Endodermal cell (in vitro differentiated cells): ENCODE results near the gene S100A8. TPM values are rescaled to one million over a fixed set of nuclear protein-coding genes. Genes with fewer than 3 reads are reported as not detected.

Experiments
- DNase-seq: peaks from one replicate; pipeline ENCODE4 v3.0.0-alpha.2; 2017
- H3K27ac ChIP-seq: 2 replicates; pipeline ENCODE4 v1.5.1; 2013; ENCODE audit warnings: mild to moderate bottlenecking, low read depth, low read length, moderate library complexity
- H3K27me3 ChIP-seq: 2 replicates; pipeline ENCODE4 v1.6.1; 2013; ENCODE audit warnings: mild to moderate bottlenecking, low read length, moderate library complexity; ENCODE audit not compliant: insufficient read depth, control insufficient read depth, poor library complexity, severe bottlenecking
- H3K36me3 ChIP-seq: 2 replicates; pipeline ENCODE4 v1.7.0; 2013; ENCODE audit warnings: mild to moderate bottlenecking, low read length, moderate library complexity; ENCODE audit not compliant: control insufficient read depth, insufficient read depth
- H3K4me1 ChIP-seq: one replicate; pipeline ENCODE4 v1.7.0; 2013; ENCODE audit warnings: low read length; ENCODE audit not compliant: control insufficient read depth, insufficient read depth
- H3K4me3 ChIP-seq: 2 replicates; pipeline ENCODE4 v1.5.1; 2013; ENCODE audit warnings: mild to moderate bottlenecking, low read length, moderate library complexity
- H3K9ac ChIP-seq: 2 replicates; pipeline ENCODE4 v1.6.1; 2013; ENCODE audit warnings: mild to moderate bottlenecking, low read length, moderate library complexity; ENCODE audit not compliant: poor library complexity, severe bottlenecking; ENCODE audit errors: extremely low read depth
- H3K9me3 ChIP-seq: 2 replicates; pipeline ENCODE4 v1.6.1; 2013; ENCODE audit warnings: mild to moderate bottlenecking, low read length, moderate library complexity; ENCODE audit not compliant: control insufficient read depth
- H3K27ac Mint-ChIP-seq: 2 replicates; pipeline ENCODE4 v1.8.0; 2020; ENCODE audit warnings: mixed read lengths
- H3K27me3 Mint-ChIP-seq: 2 replicates; pipeline ENCODE4 v1.8.0; 2021; ENCODE audit warnings: mild to moderate bottlenecking, mixed read lengths; ENCODE audit not compliant: insufficient read depth
- H3K36me3 Mint-ChIP-seq: 2 replicates; pipeline ENCODE4 v1.8.0; 2020; ENCODE audit warnings: low read depth, mixed read lengths
- H3K4me1 Mint-ChIP-seq: 2 replicates; pipeline ENCODE4 v1.8.0; 2020; ENCODE audit warnings: mixed read lengths
- H3K4me3 Mint-ChIP-seq: 2 replicates; pipeline ENCODE4 v1.8.0; 2020; ENCODE audit warnings: mild to moderate bottlenecking, moderate library complexity, mixed read lengths
- H3K9me3 Mint-ChIP-seq: 2 replicates; pipeline ENCODE4 v1.8.0; 2020; ENCODE audit warnings: mild to moderate bottlenecking, mixed read lengths
- CTCF ChIP-seq: fragments of 200-600 bp; sonication (generic); conservative IDR thresholded peaks from 2 replicates; pipeline ENCODE4 v1.5.0; 2021; ENCODE audit warnings: antibody characterized with exemption, mild to moderate bottlenecking
- WGBS, 2 experiments: methylation state at CpG; one replicate each; pipeline versions ENCODE4 v1.1.5 to v1.1.7; 2013; ENCODE audit warnings: missing lambda C conversion rate in 2 of 2, mixed read lengths in 1 of 2; ENCODE audit not compliant: insufficient coverage in 1 of 2, insufficient read length in 1 of 2; 5-methylcytosine and 5-hydroxymethylcytosine counted together
- total RNA-seq, 2 donors: library from RNA; stranded (reverse); fragmentation: NEBNext Ultra II Directional in 1 of 2; extraction: Animal tissue kit (Norgen Biotek cat#: 25700) in 1 of 2; gene quantifications; 2 replicates in 1 of 2; 3 replicates in 1 of 2; pipeline ENCODE4 v1.2.1, GENCODE V29; 2021

S100A8 gene
- total RNA-seq, 2 donors from 2014 or later, result not detected

GRCh38 chr1:153362187-153362775 is 28.6 kb downstream of the S100A8 start:
- Mint-ChIP-seq H3K9me3 (no peaks in the 10 kb centered on the region), H3K27me3 (peaks cover 7% of the 10 kb centered on the region), H3K27ac (no peak overlapping the region), H3K4me3 (no peak overlapping the region), H3K4me1 (no peaks in the 10 kb centered on the region), H3K36me3 (no peaks in the 10 kb centered on the region)
- H3K4me3 ChIP-seq, result no peak overlapping the region
- no peaks in the 10 kb centered on the region for H3K4me1 ChIP-seq
- no peaks in the 10 kb centered on the region for H3K36me3 ChIP-seq
- no peaks in the 10 kb centered on the region for H3K9me3 ChIP-seq
- peak; percentile 20 for DNase-seq
- no peak overlapping the region for H3K27ac ChIP-seq
- TF ChIP-seq CTCF, result no peak
- no peak overlapping the region for H3K9ac ChIP-seq
- 87% methylated on average over 2 to 3 of the region's 3 CpGs for WGBS, 2 experiments
- no peaks in the 10 kb centered on the region for H3K27me3 ChIP-seq

GRCh38 chr1:153361480-153362109 is 29.3 kb downstream of the S100A8 start:
- Mint-ChIP-seq H3K27ac (no peak overlapping the region), H3K4me3 (no peak overlapping the region), H3K27me3 (peaks cover 7% of the 10 kb centered on the region), H3K36me3 (no peaks in the 10 kb centered on the region), H3K4me1 (no peaks in the 10 kb centered on the region), H3K9me3 (no peaks in the 10 kb centered on the region)
- Histone ChIP-seq H3K27me3 (no peaks in the 10 kb centered on the region), H3K9ac (no peak overlapping the region), H3K4me1 (no peaks in the 10 kb centered on the region), H3K36me3 (no peaks in the 10 kb centered on the region), H3K4me3 (no peak overlapping the region), H3K27ac (no peak overlapping the region), H3K9me3 (no peaks in the 10 kb centered on the region)
- 89 to 90% methylated on average over 2 to 4 of the region's 4 CpGs for WGBS, 2 experiments
- no peak for TF ChIP-seq CTCF
- peak; percentile 13 for DNase-seq

GRCh38 chr1:153360592-153361479 is 30.0 kb downstream of the S100A8 start:
- H3K27ac Mint-ChIP-seq, result no peak overlapping the region
- no peak overlapping the region for H3K27ac ChIP-seq
- H3K9me3 Mint-ChIP-seq, result no peaks in the 10 kb centered on the region
- peaks cover 7% of the 10 kb centered on the region for H3K27me3 Mint-ChIP-seq
- peak; percentile 29 for DNase-seq
- 93 to 95% methylated on average over 6 to 11 of the region's 11 CpGs for WGBS, 2 experiments
- H3K4me1 Mint-ChIP-seq, result no peaks in the 10 kb centered on the region
- H3K9me3 ChIP-seq, result no peaks in the 10 kb centered on the region
- H3K4me3 ChIP-seq, result no peak overlapping the region
- no peak overlapping the region for H3K9ac ChIP-seq
- no peak overlapping the region for H3K4me3 Mint-ChIP-seq
- no peaks in the 10 kb centered on the region for H3K36me3 Mint-ChIP-seq
- no peak for TF ChIP-seq CTCF
- no peaks in the 10 kb centered on the region for H3K27me3 ChIP-seq
- H3K36me3 ChIP-seq, result no peaks in the 10 kb centered on the region
- no peaks in the 10 kb centered on the region for H3K4me1 ChIP-seq
